Measurements from ENCODE around the gene DIS3L2.

DIS3L2 gene

DNA sequence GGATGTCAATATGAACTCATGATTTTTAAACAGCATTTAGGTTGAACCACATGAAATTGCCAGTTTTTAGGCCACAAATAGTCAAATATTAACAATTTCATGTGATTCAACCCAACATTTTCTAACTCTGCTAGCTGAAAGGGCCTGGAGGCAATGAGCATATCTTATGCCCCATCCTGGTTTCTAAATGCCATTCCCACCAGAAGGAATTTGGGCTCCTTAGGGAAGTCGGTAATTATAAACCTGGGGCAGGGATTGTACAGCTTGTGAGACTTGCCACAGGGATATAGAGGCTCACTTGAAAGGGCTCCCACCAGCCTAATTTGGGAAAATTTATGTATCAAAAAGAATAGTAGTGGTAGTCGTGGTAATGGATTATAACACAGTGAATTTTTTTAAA, 238.7 kb downstream of the DIS3L2 start:
- DNase-seq, result no peak

DNA sequence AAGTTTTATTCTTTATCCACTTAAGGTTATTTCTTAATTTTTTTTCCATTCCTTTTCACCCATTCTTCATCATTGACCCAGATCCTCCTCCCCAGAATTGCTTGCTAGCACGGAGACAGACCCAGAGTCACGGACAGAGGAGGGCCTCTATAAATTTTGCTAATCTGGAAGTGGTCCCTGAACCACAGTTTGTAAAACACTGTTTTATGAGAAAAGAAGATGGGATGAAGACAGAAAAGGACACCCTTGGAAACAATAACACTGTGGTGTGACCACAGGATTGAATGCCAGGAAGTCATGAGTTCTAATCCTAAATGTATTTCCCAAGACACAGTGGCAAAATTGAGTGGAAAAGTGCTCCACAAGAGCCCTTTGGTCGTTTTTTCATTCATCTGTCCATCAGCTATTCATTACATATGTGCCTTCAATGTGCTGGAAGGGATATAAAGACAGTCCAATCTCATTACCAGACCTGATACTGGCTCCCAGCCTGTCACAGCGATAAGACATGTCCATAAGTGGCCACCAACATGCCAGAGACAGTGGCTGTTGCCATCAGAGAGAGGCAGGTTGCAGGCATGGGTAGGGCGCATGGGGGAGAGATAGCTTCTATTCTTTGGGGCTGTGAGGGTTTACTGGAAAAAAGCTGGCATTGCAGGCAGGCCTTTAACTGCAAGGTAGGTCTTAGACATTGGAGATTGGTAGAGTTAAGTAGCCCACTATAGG, 241.8 kb downstream of the DIS3L2 start:
- no peak for DNase-seq

DNA sequence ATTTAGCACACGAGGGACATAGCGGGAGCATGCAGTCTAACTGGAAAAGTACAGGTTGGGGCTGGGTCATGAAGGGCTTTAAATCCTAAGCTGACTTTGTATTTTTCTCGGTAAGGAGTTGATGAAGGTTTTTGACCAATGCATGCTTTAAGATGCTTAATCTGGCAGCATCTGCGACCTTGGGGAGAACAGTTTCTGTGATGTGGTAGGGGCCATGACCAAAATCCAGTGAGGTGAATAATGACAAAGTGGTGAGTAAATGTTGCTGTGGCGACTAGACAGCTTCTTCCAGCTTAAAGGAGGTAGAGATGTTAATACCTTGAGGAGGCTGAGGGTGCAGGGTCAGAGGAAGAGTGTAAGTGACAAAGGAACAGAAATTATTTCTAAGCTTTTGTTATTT, 242.4 kb downstream of the DIS3L2 start:
- no peak for DNase-seq

- DNase-seq, result no peak
These were observed 243.0 kb downstream of the DIS3L2 start for GRCh38 chr2:232204457-232204931.

GRCh38 chr2:232207174-232207573, 245.7 kb downstream of the DIS3L2 start:
- DNase-seq, result no peak

GRCh38 chr2:232210306-232210705, 248.8 kb downstream of the DIS3L2 start:
- no peak for DNase-seq

- no peak for DNase-seq
These were observed 250.5 kb downstream of the DIS3L2 start for GRCh38 chr2:232211743-232212686.

- DNase-seq, result no peak
These were observed 251.7 kb downstream of the DIS3L2 start for GRCh38 chr2:232213176-232213575.

GRCh38 chr2:232214053-232214452, 252.5 kb downstream of the DIS3L2 start:
- no peak for DNase-seq

GRCh38 chr2:232216028-232216427, 254.5 kb downstream of the DIS3L2 start:
- DNase-seq, result no peak

- DNase-seq, result no peak
These were observed 257.4 kb downstream of the DIS3L2 start for GRCh38 chr2:232218778-232219495.

GRCh38 chr2:232219496-232219870, 258.0 kb downstream of the DIS3L2 start:
- DNase-seq, result no peak

DNA sequence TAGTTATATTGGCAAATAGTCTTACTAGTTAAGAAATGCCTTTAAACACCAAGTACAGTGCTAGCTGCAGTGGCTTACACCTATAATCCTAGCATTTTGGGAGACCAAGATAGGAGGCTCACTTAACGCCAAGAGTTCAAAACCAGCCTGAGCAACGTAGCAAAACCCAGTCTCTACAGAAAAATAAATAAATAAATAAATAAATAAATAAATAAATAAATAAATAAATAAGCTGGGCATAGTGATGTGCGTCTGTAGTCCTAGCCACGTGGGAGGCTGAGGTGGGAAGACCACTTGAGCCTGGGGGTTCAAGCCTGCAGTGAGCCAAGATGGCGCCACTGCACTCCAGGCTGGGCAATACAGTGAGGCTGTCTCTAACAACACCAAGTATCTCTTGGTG, 258.4 kb downstream of the DIS3L2 start:
- DNase-seq, result no peak

DNA sequence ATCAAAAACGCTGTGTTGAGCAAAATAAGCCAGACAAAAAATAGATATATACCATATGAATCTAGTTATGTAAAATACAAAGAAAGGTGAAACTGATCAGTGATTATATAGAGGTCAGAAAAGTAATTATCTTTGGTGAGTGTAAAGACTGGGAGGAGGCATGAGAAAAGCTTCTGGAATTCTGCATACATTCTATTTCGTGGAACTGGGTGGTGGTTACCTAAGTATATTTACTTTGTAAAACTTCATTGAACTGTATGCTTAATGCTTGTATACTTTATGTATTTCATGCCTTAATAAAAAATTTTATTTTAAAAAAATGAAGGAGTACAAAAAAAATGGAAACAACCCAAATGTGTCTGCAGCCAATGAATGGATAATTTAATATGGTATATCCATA, 263.9 kb downstream of the DIS3L2 start:
- no peak for DNase-seq

DNA sequence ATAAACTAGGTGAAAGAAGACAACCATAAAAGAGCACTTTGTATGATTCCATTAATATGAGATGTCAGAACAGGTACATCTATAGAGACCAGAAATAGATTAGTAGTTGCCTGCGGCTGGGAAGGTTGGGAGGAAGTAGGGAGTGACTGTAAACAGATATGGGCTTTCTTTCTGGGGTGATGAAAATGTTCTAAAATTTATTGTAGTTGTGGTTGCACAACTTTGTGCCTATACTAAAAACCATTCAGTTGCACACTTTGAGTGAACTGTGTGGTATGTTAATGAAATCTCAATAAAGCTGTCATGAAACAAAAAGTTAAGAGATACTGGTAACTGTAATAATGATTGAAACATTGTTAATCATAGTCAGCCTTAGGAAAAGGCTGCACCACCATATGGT, 264.4 kb downstream of the DIS3L2 start:
- DNase-seq, result no peak

- DNase-seq, result peak; percentile 9
These were observed 266.8 kb downstream of the DIS3L2 start for GRCh38 chr2:232228332-232228731.

GRCh38 chr2:232228971-232229894, 267.7 kb downstream of the DIS3L2 start:
- peak; percentile 26 for DNase-seq

GRCh38 chr2:232229911-232230310, 268.4 kb downstream of the DIS3L2 start:
- DNase-seq, result no peak

- DNase-seq, result no peak
These were observed 269.0 kb downstream of the DIS3L2 start for GRCh38 chr2:232230560-232230959.

- no peak for DNase-seq
These were observed 270.0 kb downstream of the DIS3L2 start for GRCh38 chr2:232231554-232231953.

GRCh38 chr2:232232915-232233314, 271.4 kb downstream of the DIS3L2 start:
- peak; percentile 35 for DNase-seq

Data from activated CD8-positive, alpha-beta memory T cell treated with anti-CD3 and anti-CD28 coated beads for 24 hours (primary cell).